Measurements from ENCODE around the gene TLR7. TPM values are rescaled to one million over a fixed set of nuclear protein-coding genes. Genes with fewer than 3 reads are reported as not detected.

Gene TLR7
- polyA plus RNA-seq, 2 of the 4 experiments (the other 2 are of a cell fraction), result not detected

DNA sequence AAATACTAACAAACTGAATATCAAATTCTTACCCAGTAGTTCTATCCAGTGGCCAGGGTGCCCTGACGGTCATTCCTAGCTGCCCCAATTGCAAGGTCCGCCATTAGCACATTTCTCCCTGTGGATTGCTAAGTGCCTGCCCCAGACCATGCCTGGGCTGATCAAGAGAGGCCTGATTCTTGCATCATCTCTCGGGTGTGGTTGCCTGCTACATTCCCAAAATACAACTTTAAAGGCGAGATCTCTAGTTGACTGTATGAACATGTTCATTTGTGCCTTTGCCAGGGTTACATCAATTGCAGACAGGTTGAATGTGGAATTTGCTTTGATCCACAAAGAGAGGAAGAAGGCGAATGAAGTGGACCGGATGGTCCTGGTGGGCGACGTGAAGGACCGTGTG lies 47.6 kb upstream of the TLR7 start:
- no peaks in the 10 kb centered on the region for H3K9me3 ChIP-seq
- H3K4me1 ChIP-seq, result no peaks in the 10 kb centered on the region
- ChIA-PET CTCF (interaction anchor here (1.2 to 1.4 kb wide), 2 partner anchors 8 to 81 kb away, joined by 3 to 4 read pairs; no protein-coding TSS in a partner anchor), POLR2A (no interaction called here)
- no peak for TF ChIP-seq ZNF302 (CRISPR knock-in tag; IDR thresholded peaks at IDR 0.05)
- no peak for TF ChIP-seq EHMT2 (IDR thresholded peaks at IDR 0.05; ENCODE audit: low read depth)
- TF ChIP-seq, protein P1, sequence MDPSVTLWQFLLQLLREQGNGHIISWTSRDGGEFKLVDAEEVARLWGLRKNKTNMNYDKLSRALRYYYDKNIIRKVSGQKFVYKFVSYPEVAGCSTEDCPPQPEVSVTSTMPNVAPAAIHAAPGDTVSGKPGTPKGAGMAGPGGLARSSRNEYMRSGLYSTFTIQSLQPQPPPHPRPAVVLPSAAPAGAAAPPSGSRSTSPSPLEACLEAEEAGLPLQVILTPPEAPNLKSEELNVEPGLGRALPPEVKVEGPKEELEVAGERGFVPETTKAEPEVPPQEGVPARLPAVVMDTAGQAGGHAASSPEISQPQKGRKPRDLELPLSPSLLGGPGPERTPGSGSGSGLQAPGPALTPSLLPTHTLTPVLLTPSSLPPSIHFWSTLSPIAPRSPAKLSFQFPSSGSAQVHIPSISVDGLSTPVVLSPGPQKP (IDR thresholded peaks at IDR 0.05; ENCODE audit: low read depth, low read length), result no peak
- TF ChIP-seq ESRRA (IDR thresholded peaks at IDR 0.05; ENCODE audit: borderline replicate concordance, low read length), result no peak
- no peak for TF ChIP-seq CBX2 (IDR thresholded peaks at IDR 0.05; ENCODE audit: borderline replicate concordance, low read depth)
- TF ChIP-seq, protein P2, sequence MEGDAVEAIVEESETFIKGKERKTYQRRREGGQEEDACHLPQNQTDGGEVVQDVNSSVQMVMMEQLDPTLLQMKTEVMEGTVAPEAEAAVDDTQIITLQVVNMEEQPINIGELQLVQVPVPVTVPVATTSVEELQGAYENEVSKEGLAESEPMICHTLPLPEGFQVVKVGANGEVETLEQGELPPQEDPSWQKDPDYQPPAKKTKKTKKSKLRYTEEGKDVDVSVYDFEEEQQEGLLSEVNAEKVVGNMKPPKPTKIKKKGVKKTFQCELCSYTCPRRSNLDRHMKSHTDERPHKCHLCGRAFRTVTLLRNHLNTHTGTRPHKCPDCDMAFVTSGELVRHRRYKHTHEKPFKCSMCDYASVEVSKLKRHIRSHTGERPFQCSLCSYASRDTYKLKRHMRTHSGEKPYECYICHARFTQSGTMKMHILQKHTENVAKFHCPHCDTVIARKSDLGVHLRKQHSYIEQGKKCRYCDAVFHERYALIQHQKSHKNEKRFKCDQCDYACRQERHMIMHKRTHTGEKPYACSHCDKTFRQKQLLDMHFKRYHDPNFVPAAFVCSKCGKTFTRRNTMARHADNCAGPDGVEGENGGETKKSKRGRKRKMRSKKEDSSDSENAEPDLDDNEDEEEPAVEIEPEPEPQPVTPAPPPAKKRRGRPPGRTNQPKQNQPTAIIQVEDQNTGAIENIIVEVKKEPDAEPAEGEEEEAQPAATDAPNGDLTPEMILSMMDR (IDR thresholded peaks at IDR 0.05), result no peak
- no peak for TF ChIP-seq TFCP2L1 (CRISPR knock-in tag; IDR thresholded peaks at IDR 0.05)
- TF ChIP-seq GATA3 (IDR thresholded peaks at IDR 0.05; ENCODE audit: borderline replicate concordance), result no peak
- H3K4me2 ChIP-seq, result no peak overlapping the region
- no peak for ATAC-seq
- H3K4me3 ChIP-seq, result no peak overlapping the region
- DNase-seq (ENCODE audit: low read depth in 1 of 2, low spot score in 1 of 2), result no peak
- H3K27ac ChIP-seq, result no peak overlapping the region; a peak in 1 of 6 replicates
- FAIRE-seq, result no peak
- WGBS (ENCODE audit: missing lambda C conversion rate), result 92% methylated on average over 9 of the region's 9 CpGs

DNA sequence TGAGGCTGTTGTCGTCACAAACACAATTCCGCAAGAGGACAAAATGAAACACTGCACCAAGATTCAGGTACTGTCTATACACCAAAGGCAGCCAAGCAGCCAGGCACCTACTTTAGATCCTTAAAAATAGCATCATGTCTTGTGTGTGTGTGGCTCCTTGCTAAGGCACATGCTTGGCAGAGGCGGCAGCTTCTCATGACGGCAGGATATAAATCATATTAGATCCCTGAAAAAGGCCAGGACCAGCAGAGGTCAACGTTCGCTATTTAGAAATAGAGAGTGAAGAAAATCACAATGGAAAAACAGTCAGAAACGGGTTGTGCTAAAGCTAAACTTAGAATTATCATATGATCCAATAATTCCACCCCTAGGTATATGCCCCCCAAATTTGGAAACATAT lies 46.1 kb upstream of the TLR7 start:
- no peak overlapping the region for H3K27ac ChIP-seq
- ChIA-PET POLR2A (no interaction called here), CTCF (interaction anchor here (1.4 kb wide), 1 partner anchor 10 kb away, joined by 3 read pairs; no protein-coding TSS in a partner anchor)
- WGBS (ENCODE audit: missing lambda C conversion rate), result 96% methylated on average over 7 of the region's 7 CpGs
- DNase-seq (ENCODE audit: low read depth in 1 of 2, low spot score in 1 of 2) (no peak), FAIRE-seq (no peak), ATAC-seq (no peak)
- no peaks in the 10 kb centered on the region for H3K4me1 ChIP-seq
- no peaks in the 10 kb centered on the region for H3K9me3 ChIP-seq
- no peak for TF ChIP-seq ZNF302 (CRISPR knock-in tag; IDR thresholded peaks at IDR 0.05)
- TF ChIP-seq ZFP36 (IDR thresholded peaks at IDR 0.05; ENCODE audit: borderline replicate concordance, partially characterized antibody), result no peak
- TF ChIP-seq TP53 (CRISPR knock-in tag; IDR thresholded peaks at IDR 0.05), result no peak
- TF ChIP-seq HOXB13 (CRISPR knock-in tag; IDR thresholded peaks at IDR 0.05; ENCODE audit: low read depth), result no peak
- TF ChIP-seq BHLHE40 (IDR thresholded peaks at IDR 0.05; ENCODE audit: low read depth, low read length), result no peak
- no peak for TF ChIP-seq SMC3 (IDR thresholded peaks at IDR 0.05)
- TF ChIP-seq CBX2 (IDR thresholded peaks at IDR 0.05; ENCODE audit: borderline replicate concordance, low read depth), result no peak
- TF ChIP-seq HOXA7 (CRISPR knock-in tag; IDR thresholded peaks at IDR 0.05), result no peak
- no peak for TF ChIP-seq CHD4 (IDR thresholded peaks at IDR 0.05; ENCODE audit: borderline replicate concordance)
- no peak for TF ChIP-seq CHD2 (IDR thresholded peaks at IDR 0.05; ENCODE audit: low read length, partially characterized antibody)
- TF ChIP-seq ESRRA (IDR thresholded peaks at IDR 0.05; ENCODE audit: borderline replicate concordance, low read length), result no peak
- no peak for TF ChIP-seq FOXS1 (CRISPR knock-in tag; IDR thresholded peaks at IDR 0.05)
- no peak for TF ChIP-seq MAZ (IDR thresholded peaks at IDR 0.05; ENCODE audit: borderline replicate concordance, low read depth, low read length)
- TF ChIP-seq JUNB (IDR thresholded peaks at IDR 0.05), result no peak
- no peak for TF ChIP-seq MYC (IDR thresholded peaks at IDR 0.05; ENCODE audit: borderline replicate concordance, low read length)
- TF ChIP-seq, protein P3, sequence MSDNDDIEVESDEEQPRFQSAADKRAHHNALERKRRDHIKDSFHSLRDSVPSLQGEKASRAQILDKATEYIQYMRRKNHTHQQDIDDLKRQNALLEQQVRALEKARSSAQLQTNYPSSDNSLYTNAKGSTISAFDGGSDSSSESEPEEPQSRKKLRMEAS (IDR thresholded peaks at IDR 0.05), result no peak
- TF ChIP-seq CEBPB (IDR thresholded peaks at IDR 0.05), result no peak
- TF ChIP-seq, protein P4, sequence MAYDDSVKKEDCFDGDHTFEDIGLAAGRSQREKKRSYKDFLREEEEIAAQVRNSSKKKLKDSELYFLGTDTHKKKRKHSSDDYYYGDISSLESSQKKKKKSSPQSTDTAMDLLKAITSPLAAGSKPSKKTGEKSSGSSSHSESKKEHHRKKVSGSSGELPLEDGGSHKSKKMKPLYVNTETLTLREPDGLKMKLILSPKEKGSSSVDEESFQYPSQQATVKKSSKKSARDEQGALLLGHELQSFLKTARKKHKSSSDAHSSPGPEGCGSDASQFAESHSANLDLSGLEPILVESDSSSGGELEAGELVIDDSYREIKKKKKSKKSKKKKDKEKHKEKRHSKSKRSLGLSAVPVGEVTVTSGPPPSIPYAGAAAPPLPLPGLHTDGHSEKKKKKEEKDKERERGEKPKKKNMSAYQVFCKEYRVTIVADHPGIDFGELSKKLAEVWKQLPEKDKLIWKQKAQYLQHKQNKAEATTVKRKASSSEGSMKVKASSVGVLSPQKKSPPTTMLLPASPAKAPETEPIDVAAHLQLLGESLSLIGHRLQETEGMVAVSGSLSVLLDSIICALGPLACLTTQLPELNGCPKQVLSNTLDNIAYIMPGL (CRISPR knock-in tag; IDR thresholded peaks at IDR 0.05; ENCODE audit: borderline replicate concordance), result no peak
- H3K4me3 ChIP-seq, result no peak overlapping the region
- H3K4me2 ChIP-seq, result no peak overlapping the region

Data from A549 (cell line).